COLO668 (cell line): ENCODE data around the gene POGLUT2.

Experiments used
- DNase-seq: peaks from one replicate; lab custom pipeline; 2025; ENCODE audit not compliant: unreplicated experiment; lab: John Stamatoyannopoulos, UW

Gene POGLUT2

DNA sequence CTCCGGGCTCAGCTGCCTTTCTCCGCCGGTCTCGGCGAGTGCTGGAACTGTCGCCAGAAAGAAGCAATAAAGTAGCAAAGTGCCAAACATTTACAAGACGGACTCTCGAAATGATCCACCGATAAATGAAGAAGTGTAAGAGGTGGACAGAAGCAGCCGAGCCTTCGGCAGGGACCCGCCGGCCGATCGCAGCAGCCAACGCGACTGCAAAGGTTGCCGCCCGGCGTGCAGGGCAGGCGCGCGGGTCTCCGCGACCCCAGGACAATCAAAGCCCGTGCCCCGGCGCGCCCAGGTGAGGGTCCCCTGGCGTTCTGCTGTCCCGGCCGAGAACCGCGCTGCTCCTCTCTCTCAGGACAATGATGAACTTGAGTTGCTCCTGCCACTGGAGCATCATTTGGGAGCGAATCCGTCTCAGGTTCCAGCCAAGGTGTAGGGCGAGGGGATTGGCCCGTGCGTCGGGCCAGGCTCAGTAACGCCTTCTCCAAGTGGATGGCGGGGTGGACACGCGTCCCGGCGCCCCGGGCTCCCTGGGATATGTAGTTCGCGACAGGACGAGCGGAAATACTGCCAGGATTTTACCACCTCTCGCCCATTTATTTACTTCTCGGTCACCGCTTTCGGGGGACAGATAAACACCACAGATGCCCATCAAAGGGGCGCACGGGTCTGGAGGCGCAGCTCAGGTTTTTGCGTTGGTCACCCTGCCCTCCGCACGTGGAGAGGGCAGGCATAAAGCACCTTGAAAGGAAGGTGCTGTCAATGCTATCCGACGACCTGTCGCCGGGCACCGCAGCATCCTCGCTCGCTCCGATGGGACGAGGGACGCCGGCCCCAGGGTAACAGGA, at the start of gene POGLUT2, which contains the start of gene BIVM:
POGLUT2 (minus strand) TSS at position 396 of the 845 bp plus-strand sequence; CDS start at position 90, 306 bp downstream.
BIVM (plus strand) TSS at position 539 of the 845 bp plus-strand sequence. CDS start 8,149 bp downstream, outside the sequence.
- DNase-seq, result peak; percentile 99

DNA sequence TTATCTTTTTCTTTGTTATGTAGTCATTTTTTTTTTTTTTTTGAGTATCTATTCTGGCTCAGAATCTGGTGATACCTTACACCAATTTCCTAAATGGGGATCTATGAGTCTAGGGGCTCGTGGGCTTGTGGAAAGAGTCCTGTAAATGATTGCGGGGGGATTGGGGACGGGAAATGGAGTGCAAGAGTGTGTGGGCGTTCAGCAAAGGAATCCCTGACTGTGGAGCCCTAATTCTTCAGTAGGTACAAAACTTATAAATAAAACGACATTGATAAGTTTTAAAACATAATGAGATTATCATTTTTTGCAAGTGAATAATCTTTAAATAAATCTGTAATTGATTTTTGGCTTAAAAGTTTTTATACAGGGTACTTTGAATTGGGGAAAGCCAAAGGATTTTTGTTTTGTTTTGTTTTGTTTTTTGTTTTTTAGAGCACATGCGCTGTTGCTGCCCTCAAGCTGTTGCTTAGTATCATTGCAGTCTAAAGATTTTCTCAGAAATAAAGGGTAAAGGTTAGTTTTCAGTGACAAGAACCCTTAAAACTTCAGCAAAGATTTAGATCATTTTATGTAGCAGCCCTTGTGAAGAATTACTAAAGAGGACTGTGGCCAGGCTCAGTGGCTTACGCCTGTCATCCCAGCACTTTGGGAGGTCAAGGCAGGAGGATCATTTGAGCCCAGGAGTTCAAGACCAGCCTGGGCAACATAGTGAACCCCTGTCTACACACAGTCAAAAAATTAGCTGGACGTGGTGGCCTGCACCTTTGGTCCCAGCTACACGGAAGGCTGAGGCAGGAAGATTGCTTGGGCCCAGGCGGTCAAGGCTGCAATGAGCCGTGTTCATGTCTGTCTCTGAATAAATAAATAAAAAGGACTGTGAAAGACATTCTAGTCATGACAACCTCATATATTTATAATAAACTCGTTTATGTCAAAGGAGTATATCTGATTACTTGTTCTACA, 48.8 kb upstream of the POGLUT2 start:
- DNase-seq, result peak; percentile 28

DNA sequence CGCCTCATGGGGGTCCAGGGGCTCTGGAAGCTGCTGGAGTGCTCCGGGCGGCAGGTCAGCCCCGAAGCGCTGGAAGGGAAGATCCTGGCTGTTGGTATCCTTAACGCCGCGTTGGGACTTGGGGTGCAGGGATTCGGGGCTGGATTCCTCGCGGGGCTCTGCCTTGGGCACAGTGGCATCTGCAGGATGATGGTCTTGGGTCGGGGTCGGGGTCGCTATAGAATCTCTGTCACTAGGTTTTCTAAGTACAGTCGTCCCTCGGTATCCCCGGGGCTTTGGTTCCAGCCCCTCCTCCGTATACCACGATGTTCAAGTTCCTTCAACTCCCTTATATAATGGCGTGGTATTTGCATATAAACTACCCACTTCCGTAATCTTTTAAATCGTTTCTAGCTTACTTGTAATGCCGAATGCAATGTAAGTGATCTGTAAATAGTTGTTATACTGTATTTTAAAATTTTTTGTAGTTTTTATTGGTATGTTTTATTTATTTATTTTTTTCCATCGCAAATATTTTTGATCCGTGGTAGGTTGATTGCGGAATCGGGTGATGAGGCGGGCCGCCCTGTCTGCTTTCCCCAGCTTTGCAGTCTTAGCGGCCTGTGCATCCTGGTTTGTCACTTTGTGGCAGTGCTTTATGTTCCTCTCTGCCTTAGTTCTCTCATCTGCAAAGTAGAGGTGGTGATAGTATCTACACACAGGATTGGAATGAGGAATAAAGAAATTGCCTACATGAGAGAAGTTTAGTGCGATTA, 47.7 kb upstream of the POGLUT2 start:
- peak; percentile 52 for DNase-seq

DNA sequence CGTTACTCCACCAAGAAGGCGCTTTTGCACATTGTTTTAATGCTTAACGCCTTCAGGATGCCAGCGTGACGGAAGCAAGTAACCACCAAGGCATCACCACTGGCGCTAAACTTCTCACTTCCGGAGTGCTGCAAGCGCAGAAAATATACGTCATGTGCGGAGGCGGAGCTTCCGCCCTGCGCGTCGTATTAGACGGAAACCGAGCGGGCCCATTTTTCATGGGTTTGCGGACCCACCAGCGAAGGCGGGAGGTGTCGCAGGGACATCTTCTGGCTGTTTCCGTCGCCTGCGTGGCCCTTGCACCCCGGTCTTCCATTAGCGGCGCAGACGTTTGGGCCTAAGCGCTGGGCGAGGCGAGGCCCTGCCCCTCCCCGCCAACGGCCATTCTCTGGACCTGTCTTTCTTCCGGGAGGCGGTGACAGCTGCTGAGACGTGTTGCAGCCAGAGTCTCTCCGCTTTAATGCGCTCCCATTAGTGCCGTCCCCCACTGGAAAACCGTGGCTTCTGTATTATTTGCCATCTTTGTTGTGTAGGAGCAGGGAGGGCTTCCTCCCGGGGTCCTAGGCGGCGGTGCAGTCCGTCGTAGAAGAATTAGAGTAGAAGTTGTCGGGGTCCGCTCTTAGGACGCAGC, 47.0 kb upstream of the POGLUT2 start, which contains the start of gene ERCC5:
ERCC5 (plus strand) TSS at position 403 of the 631 bp plus-strand sequence. CDS start 235 bp downstream, outside the sequence.
- peak; percentile 99 for DNase-seq

DNA sequence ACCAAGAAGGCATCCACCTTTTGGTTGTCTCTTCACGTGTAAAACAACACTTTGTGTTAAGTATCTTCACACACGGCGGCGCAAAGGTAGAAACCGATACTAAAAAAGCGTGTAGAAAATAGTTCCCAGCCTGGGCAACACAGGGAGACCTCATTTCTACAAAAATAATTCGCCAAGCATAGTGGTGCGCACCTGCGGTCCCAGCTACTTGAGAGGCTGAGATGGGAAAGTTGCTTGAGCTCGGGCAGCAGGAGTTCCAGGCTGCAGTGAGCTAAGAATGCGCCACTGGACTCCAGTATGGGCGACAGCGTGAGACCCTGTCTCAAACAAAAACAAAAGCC, 46.5 kb upstream of the POGLUT2 start:
- DNase-seq, result no peak

DNA sequence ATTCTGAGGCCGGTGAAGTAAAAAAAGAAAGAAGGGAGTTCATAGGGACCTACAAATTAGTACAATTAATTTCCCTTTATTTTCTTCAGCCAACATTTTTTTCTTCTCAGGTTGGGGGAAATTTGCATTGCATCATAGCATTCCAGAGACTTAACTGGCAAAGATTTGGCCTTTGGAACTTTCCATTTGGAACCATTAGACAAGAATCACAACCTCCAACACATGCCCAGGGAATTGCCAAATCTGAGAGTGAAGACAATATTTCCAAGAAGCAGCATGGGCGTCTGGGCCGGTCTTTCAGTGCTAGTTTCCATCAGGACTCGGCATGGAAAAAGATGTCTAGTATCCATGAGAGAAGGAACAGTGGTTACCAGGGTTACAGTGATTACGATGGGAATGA, 40.7 kb upstream of the POGLUT2 start:
- no peak for DNase-seq

DNA sequence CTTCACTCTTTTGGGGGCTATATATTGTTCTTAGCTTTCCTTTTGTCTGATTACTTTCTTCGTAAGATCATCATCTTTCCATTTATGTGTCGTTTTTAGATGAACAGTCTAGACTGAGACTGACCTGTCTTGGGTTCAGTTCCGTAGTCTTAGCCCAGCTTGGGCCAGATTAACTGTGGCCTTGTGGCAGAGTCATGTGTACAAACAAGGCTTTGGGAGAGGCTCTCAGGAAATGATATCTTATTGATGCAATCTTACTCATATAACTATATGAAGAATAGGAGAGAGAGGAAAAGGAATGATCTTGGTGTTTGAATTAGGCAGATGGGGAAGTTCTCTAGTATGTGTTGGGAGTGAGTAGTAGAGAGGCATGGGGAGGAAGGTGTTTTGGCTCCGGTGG, 40.2 kb upstream of the POGLUT2 start:
- DNase-seq, result no peak

DNA sequence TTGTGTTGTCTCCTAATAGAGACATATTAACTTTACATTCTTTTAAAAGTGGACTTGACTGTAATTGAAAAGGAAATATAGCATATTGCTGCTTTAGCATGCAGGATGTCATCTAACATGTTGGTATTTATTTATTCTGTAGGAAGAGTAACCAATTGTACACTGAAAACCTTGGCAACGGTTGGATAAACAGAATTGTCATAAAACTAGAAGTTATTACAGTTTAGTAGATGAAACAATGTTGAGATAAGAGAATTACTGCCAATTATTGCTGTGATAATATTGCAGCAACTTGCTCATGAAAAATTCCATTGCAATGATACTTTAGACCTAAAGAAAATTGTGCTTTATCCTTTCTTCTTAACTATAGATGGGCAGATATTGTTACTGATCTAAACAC, 39.5 kb upstream of the POGLUT2 start:
- no peak for DNase-seq

DNA sequence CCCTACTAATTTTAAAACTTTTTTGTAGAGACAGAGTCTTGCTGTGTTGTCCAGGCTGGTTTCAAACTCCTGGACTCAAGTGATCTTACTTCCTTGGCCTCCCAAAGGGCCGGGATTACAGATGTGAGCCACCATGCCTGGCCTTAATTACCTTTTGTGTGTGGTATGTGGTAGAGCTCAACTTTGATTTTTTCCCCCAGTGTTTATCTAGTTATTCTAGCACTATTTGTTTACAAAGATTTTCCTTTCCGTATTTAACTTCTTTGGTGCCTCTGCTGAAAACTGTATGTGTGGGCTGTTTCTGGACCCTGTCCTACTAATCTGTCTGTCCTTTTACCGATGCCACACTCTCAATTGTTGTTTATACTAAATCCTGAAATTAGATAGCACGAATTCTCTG, 37.7 kb upstream of the POGLUT2 start:
- no peak for DNase-seq

DNA sequence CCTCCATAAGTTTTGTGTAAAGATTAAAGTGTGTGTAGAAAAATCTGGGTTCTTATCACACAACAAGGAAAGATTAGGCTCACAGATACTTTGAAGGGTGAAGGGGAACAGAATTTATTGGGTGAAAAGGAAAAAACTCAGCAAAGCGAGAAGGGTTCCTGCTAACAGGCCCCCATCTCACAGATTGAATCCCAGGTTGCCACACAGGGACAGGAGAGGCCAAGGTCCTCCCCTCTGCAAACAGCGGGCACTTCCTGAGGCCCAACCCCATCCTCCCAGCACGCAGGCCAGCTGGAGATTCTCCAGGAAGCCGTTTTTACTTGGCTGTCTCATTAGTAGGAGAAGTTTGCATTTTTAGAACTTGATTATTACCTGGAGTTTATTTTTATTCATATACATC, 31.9 kb upstream of the POGLUT2 start:
- no peak for DNase-seq

DNA sequence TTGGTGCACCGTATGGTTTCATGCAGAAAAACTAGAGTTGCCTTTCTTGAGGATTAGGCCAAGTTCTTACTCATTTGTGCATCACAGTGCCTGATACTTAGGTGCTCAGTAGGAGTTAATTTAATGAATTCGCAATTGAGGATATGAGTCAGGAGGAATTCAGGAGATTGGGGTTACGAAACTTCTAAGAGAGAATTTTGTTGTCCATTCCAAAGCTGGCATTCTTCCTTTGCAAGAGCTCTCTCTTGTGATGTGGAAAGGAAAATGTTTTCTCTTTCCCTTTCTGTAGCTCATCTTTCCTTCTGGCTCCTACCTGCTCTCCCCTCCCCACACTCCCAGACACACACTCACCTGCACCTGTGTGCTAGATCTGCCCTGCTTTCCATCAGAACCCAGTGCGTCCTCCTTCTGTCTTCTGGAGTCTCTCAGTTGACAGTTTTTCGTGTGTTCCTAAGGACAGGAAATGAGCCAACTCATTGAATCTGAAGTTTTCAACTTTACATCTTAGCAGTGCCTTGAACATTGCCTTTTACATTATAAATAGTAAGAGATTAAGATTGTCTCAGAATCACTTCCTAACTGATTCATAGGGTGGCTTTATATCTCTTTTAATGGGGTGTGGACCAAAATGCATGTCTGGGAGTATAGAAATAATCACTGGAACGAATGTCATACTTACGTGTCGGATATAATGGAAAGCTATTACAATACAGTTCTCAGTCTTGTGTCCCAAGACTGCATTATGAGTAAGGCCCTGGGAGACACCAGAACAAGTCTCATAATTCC, 27.3 kb upstream of the POGLUT2 start:
- DNase-seq, result no peak

DNA sequence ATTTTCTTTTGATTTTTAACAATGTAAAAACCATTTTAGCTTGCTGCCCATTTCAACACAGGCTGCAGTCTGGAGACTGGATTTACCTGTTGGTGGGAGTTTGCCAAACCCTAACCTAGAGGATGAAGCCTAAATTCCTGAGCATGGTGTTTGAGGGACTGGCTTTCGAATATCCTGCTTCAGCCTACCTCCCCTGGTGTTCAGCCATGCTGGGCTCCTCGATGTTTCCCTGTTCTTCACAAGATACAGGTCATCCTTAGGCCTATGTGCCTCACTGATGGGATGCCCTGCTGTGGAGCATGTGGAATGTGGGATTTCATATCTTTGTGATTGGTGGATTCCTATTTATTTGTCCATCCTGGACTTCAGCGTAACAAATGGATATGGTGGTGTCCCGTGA, 26.6 kb upstream of the POGLUT2 start:
- DNase-seq, result no peak

DNA sequence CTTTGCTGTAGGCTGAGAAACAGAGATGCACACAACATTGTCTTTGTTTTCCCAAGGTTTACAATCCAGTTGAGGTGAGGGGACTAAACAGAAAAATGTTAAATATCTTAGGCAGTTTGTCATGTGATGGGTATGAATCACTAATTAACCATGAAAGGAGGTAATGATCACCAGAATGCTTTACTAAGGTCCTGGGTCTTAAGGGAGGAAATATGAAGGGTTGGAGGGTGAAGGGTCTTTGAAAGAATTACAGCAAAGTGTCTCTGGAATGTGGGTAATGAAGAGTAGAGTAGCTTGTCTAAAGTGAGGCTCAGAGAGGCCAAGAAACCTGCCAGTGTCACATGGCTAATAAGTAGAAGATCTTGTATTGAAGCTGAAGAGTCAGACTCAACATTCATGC, 19.1 kb upstream of the POGLUT2 start:
- no peak for DNase-seq

DNA sequence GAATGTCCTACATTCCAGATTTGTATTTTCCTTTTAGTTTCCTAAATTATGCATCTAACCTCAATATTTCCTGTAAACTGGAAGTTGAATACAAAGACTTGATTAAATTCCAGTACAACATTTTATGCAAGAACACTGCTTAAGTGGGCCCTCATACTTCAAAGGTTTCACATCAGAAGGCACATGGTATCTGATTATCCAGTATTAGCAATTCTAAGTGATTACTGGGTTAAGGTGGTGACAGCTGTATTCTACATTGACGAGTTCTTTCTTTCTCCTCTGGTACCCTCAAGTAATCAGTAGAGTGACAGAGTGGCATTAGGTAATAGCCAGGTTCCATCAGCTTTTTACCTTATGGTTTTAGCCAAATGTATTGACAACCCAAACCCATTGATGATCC, 18.5 kb upstream of the POGLUT2 start:
- DNase-seq, result no peak

DNA sequence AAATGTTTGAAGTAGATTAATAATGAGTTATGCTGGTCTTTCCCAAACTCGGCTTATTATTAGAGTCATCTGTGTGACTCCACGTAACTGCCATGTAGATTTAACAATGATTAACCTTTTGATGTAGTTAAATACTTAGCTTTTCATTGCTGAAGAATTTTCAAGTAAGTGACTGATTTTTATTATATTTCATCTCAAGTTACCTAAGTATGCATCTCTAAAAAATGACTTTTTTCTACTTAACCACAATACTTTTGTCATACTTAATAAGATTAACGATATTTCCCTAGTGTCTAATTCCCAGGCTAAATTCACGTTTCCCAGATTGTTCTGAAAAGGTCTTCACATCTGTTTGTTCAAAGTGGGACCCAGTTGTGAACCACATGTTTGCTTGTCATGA, 17.9 kb upstream of the POGLUT2 start:
- no peak for DNase-seq

DNA sequence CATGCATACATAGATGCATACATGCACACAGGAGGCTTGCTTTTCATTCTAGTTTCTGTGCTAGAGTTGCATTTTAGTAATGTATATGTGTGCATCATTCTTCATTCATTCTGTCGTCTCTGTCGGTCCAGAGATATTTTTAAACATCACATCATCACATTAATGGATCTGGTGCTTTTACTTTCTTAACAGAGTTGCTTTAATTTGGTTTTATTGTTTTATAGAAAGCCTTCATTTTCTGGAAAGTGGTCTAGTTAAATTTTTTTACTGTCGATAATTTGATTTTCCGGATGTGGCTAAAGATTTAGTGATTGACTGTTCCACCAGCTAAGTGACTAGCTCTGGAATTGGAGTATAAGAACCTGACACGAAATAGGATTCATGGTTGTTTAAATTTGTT, 17.0 kb upstream of the POGLUT2 start:
- no peak for DNase-seq

DNA sequence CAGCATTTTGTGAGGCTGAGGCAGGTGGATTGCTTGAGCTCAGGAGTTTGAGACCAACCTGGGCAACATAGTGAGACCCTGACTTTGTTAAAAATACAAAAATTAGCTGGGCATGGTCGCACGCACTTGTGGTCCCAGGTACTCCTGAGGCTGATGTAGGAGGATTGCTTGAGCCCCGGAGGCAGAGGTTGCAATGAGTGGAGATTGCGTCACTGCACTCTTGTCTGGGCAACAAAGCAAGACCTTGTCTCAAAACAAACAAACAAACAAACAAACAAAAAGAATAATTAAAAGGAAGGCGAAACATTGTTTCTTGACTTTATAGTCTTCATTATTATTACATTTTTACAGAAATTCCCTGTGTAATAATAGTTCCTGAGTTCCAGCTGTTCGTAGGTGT, 16.0 kb upstream of the POGLUT2 start:
- no peak for DNase-seq

DNA sequence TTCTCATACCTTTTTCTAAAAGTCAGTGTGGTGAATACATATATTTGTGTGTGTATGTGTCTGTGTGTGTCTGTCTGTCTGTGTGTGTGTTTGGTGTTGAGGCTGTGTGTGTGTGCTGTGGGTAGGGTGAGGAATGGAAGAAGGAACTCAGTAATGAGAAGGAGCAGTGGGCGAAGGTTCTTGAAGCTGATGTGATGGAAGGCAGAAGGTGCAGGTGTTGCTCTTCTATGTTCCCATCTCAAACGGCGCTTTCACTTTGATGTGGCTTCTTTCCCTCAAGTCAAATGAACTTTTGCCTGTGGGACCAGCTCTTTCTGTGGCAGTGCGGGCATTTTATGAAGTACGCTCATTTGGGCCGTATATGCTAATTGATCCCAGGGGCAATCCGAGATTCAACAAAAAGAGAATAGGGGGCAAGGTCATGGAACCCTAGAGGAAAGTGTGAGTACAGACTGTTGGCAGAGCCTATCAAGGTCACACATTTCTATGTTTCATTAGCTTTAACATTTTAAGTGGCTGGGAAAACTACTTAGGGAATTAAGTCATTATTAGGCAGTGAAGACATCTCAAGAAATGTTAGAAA, 15.3 kb upstream of the POGLUT2 start:
- no peak for DNase-seq

DNA sequence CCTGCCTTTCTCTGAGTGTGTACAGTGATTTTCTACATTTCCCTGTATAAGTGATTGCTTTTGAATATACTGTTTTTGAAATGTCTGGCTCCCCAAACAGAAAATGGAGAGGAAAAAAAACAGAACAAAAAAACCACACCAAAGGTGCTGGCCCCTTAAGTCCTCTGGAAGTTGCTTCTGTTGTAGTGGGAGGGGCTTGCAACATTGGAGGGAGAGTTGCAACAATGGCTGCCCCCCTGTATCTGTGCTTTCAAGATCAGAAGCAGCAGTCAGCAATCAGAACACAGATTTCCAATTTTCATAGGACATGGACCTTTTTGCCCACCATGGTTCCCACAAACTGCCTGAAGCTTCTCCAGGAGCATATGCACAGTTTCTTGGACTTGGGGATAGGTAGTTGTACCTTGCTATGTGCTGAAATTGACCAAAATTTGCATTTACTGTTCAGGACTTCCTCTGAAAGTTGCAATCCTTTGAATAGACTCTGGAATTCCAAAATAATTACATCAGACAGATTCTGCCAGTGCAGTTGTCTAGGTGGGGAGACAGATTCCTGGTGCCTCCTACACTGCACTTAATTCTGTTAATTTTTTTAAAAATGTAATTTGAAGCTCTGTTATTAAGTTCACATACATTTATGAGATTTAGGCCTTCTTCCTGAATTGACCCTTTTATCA, 14.0 kb upstream of the POGLUT2 start:
- DNase-seq, result no peak
